Inferior parietal cortex (tissue), 1 donor: ENCODE measurements around the gene TPSB2.
"Not testable (repeated sequence)": the region's sequence is repeated elsewhere in the genome, so short reads cannot be mapped to it uniquely, and the experiment has no call there.

Experiments
- DNase-seq: peaks from one replicate; pipeline ENCODE4 v3.0.0-alpha.2; 2016; ENCODE audit errors: extremely low spot score

Gene TPSB2

GRCh38 chr16:1230084-1230470 is at the start of gene TPSB2:
Gene TPSB2 (minus strand): TSS chr16:1230184. CDS start chr16:1229951, 233 bp downstream.
- DNase-seq = not testable (repeated sequence)

- DNase-seq = no peak
Observed at GRCh38 chr16:1279081-1279944, 49.3 kb upstream of the TPSB2 start.

- no peak for DNase-seq
Observed at GRCh38 chr16:1278477-1278876, 48.5 kb upstream of the TPSB2 start.

GRCh38 chr16:1277617-1278282 is 47.8 kb upstream of the TPSB2 start:
- DNase-seq = no peak

GRCh38 chr16:1277151-1277598 is 47.2 kb upstream of the TPSB2 start:
- no peak for DNase-seq

GRCh38 chr16:1276580-1276878 is 46.5 kb upstream of the TPSB2 start:
- DNase-seq = no peak

GRCh38 chr16:1275791-1276579 is 46.0 kb upstream of the TPSB2 start:
- no peak for DNase-seq

- no peak for DNase-seq
Observed at GRCh38 chr16:1274767-1275166, 44.8 kb upstream of the TPSB2 start.

GRCh38 chr16:1273816-1274215 is 43.8 kb upstream of the TPSB2 start:
- DNase-seq = no peak

- no peak for DNase-seq
Observed at GRCh38 chr16:1272453-1273198, 42.6 kb upstream of the TPSB2 start.

- DNase-seq = not testable (repeated sequence)
Observed at GRCh38 chr16:1271724-1272413, 41.9 kb upstream of the TPSB2 start.

- DNase-seq = no peak
Observed at GRCh38 chr16:1271380-1271723, 41.4 kb upstream of the TPSB2 start.

GRCh38 chr16:1269418-1269817 is 39.4 kb upstream of the TPSB2 start:
- DNase-seq = not testable (repeated sequence)

GRCh38 chr16:1265826-1266225 is 35.8 kb upstream of the TPSB2 start:
- DNase-seq = no peak

- no peak for DNase-seq
Observed at GRCh38 chr16:1265090-1265630, 35.2 kb upstream of the TPSB2 start.

GRCh38 chr16:1264345-1265089 is 34.5 kb upstream of the TPSB2 start:
- DNase-seq = no peak

- DNase-seq = no peak
Observed at GRCh38 chr16:1263591-1264344, 33.8 kb upstream of the TPSB2 start.

- DNase-seq = no peak
Observed at GRCh38 chr16:1262846-1263221, 32.9 kb upstream of the TPSB2 start.

GRCh38 chr16:1262210-1262845 is 32.3 kb upstream of the TPSB2 start:
- no peak for DNase-seq
